ENCODE measurements around the gene SPPL2A.

DNA sequence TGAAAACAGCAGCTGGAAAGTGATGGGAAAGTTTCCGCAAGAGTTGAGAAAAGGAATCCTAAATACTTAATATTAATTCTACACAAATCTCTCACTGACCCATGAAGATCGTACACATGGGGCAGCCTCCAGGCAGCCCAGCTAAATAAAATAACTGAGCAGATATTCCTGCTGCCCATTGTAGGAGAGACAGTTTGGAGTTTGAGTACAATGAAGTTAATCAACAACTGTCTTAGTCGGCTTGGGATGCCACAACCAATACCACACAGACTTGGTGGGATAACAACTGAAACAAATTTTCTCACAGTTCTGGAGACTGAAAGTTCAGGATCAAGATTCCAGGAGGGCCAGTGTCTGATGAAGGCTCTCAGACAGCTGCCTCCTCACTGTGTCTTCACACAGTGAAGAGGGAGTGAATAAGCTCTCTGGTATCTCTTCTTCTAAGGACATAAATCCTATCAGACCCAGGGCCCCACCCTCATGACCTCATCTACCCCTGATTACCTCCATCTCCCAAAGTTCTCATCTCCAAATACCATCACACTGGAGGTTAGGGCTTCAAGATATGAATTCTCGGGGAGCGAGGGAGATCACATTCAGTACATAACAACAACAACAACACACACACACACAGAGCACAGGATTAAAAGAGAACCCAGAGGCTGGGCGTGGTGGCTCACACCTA, 88.6 kb downstream of the SPPL2A start:
- TF ChIP-seq EZH2phosphoT487 (IDR thresholded peaks at IDR 0.05; ENCODE audit: borderline replicate concordance) (no peak), CTCF (IDR thresholded peaks at IDR 0.05 in 2 of 3, conservative IDR thresholded peaks at IDR 0.05 in 1 of 3; ENCODE audit: borderline replicate concordance in 1 of 3, insufficient read depth in 1 of 3, low read depth in 2 of 3, low read length in 2 of 3) (no peak), ZFX (IDR thresholded peaks at IDR 0.05) (no peak), EZH2 (IDR thresholded peaks at IDR 0.05) (no peak), POLR2AphosphoS5 (IDR thresholded peaks at IDR 0.05; ENCODE audit: low read depth, low read length) (no peak), POLR2A (IDR thresholded peaks at IDR 0.05; ENCODE audit: borderline replicate concordance, extremely low read depth, insufficient read depth, insufficient read length) (no peak), SIN3A (IDR thresholded peaks at IDR 0.05; ENCODE audit: low read depth) (no peak)

Measured in HCT116 (cell line).